ENCODE measurements around the gene BCL7B. TPM values are rescaled to one million over a fixed set of nuclear protein-coding genes. Genes with fewer than 3 reads are reported as not detected.
A peak's percentile ranks its signal among the peaks of the same experiment; 100 is the strongest.

The BCL7B gene
- total RNA-seq, 2 experiments from 2014 or later = 42.9 to 50.6 TPM

DNA sequence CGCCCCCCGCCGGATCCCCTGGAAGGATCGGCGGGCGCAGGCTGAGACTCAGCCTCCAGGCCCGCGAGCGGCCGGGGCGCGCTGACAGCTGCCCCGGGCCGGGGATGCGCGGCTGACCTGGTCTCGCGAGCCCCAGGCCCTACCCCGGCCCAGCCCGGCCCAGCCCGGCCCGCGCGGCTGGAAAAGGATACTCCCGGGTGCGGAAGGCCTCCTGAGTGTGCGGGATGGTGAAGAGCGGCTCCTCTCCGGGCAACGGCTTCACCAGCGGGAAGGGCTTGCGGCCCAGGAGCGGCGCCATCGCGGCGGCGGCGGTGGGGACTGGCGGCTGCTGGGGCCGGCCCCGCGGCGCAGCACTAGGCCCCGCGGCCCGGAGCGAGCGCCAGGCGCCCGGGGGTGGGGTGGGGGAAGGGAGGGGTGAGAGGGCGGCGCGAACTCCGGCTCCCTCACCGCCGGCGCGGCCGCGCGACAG, 35.8 kb downstream of the BCL7B start:
- H3K27me3 Mint-ChIP-seq = no peaks in the 10 kb centered on the region
- intact Hi-C loops (cut with micrococcal nuclease) = loop anchor here (2.0 to 5.0 kb wide), 2 partner anchors 35 to 56 kb away; partner anchors contain the start of genes BCL7B and TBL2
- no peaks in the 10 kb centered on the region for H3K9me3 Mint-ChIP-seq
- DNase-seq (no peak), ATAC-seq (peak; percentile 45)
- H3K36me3 Mint-ChIP-seq (ENCODE audit: low read depth) = peaks cover 45% of the 10 kb centered on the region
- ChIA-PET CTCF (interaction anchor here (0.8 to 1.7 kb wide), 4 partner anchors 37 to 181 kb away, joined by 3 to 5 read pairs (median 4); no protein-coding TSS in a partner anchor), POLR2A (interaction anchor here (0.9 to 4.4 kb wide), 20 partner anchors 9 to 217 kb away, joined by 3 to 32 read pairs (median 4); partner anchors contain the start of genes ABHD11, BCL7B and TBL2)
- TF ChIP-seq, protein P1, sequence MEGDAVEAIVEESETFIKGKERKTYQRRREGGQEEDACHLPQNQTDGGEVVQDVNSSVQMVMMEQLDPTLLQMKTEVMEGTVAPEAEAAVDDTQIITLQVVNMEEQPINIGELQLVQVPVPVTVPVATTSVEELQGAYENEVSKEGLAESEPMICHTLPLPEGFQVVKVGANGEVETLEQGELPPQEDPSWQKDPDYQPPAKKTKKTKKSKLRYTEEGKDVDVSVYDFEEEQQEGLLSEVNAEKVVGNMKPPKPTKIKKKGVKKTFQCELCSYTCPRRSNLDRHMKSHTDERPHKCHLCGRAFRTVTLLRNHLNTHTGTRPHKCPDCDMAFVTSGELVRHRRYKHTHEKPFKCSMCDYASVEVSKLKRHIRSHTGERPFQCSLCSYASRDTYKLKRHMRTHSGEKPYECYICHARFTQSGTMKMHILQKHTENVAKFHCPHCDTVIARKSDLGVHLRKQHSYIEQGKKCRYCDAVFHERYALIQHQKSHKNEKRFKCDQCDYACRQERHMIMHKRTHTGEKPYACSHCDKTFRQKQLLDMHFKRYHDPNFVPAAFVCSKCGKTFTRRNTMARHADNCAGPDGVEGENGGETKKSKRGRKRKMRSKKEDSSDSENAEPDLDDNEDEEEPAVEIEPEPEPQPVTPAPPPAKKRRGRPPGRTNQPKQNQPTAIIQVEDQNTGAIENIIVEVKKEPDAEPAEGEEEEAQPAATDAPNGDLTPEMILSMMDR (IDR thresholded peaks at IDR 0.05) = no peak
- H3K4me3 Mint-ChIP-seq = peak overlapping the region; percentile 85
- peak overlapping the region; percentile 92 for H3K27ac Mint-ChIP-seq
- H3K4me1 Mint-ChIP-seq (ENCODE audit: low read depth) = peaks cover 50% of the 10 kb centered on the region

DNA sequence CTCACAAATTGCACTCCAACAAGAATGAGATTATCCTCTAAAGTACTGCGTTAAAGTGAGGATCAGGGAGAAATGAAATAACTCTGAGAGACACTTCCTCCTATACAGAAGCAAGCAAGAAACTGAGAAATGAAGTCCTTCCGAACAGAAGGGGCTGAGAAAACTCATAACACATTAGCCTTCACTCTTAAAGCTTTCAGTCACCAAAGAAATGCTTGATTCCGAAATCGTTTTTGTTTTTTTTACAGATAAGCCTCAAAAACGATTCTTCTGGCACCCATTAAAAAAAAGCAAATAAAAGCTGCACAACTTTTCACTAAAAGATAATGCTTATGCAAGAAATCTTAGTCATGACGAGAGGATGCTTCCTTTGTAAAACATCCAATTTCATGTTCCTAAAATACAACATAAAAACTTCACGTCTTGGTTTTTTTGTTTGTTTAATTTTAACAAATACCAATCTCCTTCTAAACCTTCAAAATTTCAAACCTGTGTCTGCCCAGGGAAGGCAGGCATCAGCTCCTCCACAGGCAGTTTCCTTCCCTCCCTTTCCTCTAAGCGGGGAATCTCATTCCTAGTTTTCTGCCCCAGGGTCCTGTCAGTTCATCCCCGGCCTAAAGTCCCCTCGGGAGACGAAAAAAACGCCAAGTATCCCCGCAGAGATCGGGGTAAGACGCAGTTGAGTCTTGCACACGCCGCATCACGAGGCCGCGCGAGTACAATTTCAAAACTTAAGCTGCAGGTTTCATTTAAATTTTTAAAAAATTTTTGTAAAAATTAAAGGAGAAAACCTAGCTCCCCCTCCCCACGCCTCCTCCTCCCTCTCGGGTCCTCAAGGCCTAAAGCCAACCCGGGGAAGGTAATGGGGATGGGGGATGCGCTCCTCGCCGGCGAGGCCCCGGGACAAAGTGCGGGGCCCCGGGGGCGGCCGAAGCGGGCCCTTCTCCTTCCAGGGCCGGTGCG, 36.5 kb downstream of the BCL7B start:
- TF ChIP-seq, protein P1 (IDR thresholded peaks at IDR 0.05) = no peak
- intact Hi-C loops (cut with micrococcal nuclease) = loop anchor here (5.0 kb wide), 1 partner anchor 56 kb away; the partner anchor contains the start of gene TBL2
- ATAC-seq (no peak), DNase-seq (peak; percentile 29)
- ChIA-PET CTCF (interaction anchor here (0.7 to 1.7 kb wide), 6 partner anchors 13 to 214 kb away, joined by 3 to 5 read pairs (median 4); no protein-coding TSS in a partner anchor), POLR2A (interaction anchor here (0.7 to 4.4 kb wide), 22 partner anchors 8 to 218 kb away, joined by 3 to 32 read pairs (median 4); partner anchors contain the start of genes ABHD11, BCL7B and TBL2)
- Mint-ChIP-seq H3K36me3 (ENCODE audit: low read depth) (peaks cover 48% of the 10 kb centered on the region), H3K4me1 (ENCODE audit: low read depth) (peaks cover 48% of the 10 kb centered on the region), H3K27ac (peak overlapping the region; percentile 95), H3K27me3 (no peaks in the 10 kb centered on the region), H3K4me3 (peak overlapping the region; percentile 90), H3K9me3 (no peaks in the 10 kb centered on the region)

DNA sequence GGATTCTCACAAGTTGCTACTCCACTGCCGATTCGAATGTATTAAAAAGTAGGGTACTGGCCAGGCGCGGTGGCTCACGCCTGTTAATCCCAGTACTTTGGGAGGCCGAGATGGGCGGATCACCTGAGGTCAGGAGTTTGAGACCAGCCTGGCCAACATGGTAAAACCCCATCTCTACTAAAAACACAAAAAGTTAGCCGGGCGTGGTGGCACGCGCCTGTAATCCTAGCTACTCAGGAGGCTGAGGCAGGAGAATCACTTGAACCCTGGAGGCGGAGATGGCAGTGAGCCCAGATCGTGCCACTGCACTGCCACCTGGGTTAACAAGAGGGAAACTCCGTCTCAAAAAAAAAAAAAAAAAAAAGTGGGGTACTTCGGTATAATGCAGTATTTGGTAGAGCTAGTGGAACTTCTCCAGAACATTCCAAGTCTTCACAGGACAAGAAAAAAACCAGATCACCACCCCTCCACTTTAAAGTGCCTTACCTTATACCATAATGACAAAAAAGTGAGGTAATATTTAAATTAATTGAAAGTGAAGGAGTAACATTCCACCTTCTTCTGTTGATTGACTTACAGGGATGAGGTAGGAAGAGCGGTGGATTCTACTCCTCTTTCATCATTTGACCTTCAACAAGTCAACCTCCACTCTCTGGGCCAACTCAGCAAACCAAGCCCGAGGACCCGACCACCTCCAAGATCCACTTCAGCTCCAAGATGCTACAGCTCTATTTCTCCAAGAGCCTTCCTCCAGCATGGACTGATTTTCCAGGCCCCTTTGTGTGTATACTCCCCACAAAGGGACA, 37.4 kb downstream of the BCL7B start:
- H3K4me3 Mint-ChIP-seq = peak overlapping the region; percentile 90
- H3K27me3 Mint-ChIP-seq = no peaks in the 10 kb centered on the region
- intact Hi-C loops (cut with micrococcal nuclease) = loop anchor here (5.0 kb wide), 1 partner anchor 57 kb away; the partner anchor contains the start of gene TBL2
- DNase-seq (peak; percentile 58), ATAC-seq (no peak)
- TF ChIP-seq, protein P1 (IDR thresholded peaks at IDR 0.05) = no peak
- no peaks in the 10 kb centered on the region for H3K9me3 Mint-ChIP-seq
- ChIA-PET CTCF (interaction anchor here (0.7 to 1.7 kb wide), 5 partner anchors 12 to 214 kb away, joined by 3 to 5 read pairs (median 5); no protein-coding TSS in a partner anchor), POLR2A (interaction anchor here (0.6 to 4.4 kb wide), 9 partner anchors 16 to 78 kb away, joined by 3 to 32 read pairs (median 5); partner anchors contain the start of genes BCL7B and TBL2)
- H3K4me1 Mint-ChIP-seq (ENCODE audit: low read depth) = peaks cover 43% of the 10 kb centered on the region
- H3K36me3 Mint-ChIP-seq (ENCODE audit: low read depth) = peaks cover 50% of the 10 kb centered on the region
- peak overlapping the region; percentile 95 for H3K27ac Mint-ChIP-seq

DNA sequence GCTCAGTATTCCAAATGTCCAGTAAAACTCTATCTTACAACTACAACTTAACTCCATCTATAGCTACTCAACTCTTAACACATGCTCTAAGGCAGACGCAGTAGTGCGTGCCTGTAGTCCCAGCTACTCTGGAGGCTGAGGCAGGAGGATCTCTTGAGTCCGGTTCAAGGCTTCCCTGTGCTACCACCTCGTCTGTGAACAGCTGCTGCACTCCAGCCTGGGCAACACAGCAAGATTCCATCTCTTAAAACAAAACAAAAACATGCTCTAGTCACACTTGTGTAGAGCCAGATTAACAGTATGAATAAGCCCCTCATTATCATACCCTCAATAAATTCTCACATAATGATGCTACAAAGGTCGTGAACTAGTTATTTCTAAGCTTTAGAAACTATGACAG, 39.0 kb downstream of the BCL7B start:
- TF ChIP-seq, protein P1 (IDR thresholded peaks at IDR 0.05) = no peak
- H3K4me1 Mint-ChIP-seq (ENCODE audit: low read depth) = peaks cover 44% of the 10 kb centered on the region

More for the DNA sequence above, 39.0 kb downstream of the BCL7B start:
- Mint-ChIP-seq H3K27me3 (no peaks in the 10 kb centered on the region), H3K9me3 (no peaks in the 10 kb centered on the region), H3K4me3 (peak overlapping the region; percentile 90), H3K27ac (peak overlapping the region; percentile 76), H3K36me3 (ENCODE audit: low read depth) (peaks cover 60% of the 10 kb centered on the region)
- POLR2A ChIA-PET = interaction anchor here (0.8 to 1.5 kb wide), 4 partner anchors 8 to 67 kb away, joined by 3 to 5 read pairs (median 3); no protein-coding TSS in a partner anchor
- ATAC-seq (no peak), DNase-seq (no peak)
- intact Hi-C loops (cut with micrococcal nuclease) = no loop called here
- CTCF ChIA-PET = interaction anchor here (0.8 to 1.6 kb wide), 7 partner anchors 9 to 207 kb away, joined by 3 to 6 read pairs (median 4); partner anchors contain the start of gene TBL2

Data from activated CD8-positive, alpha-beta T cell treated with anti-CD3 and anti-CD28 coated beads for 36 hours (primary cell).